GM19397 (cell line): ENCODE measurements around the gene RFTN1.

Experiments used
- ATAC-seq: cut with Tn5 transposase; IDR thresholded peaks from one replicate; pipeline ENCODE4 v1.9.1; 2021; ENCODE audit warnings: mild to moderate bottlenecking, moderate library complexity; ENCODE audit not compliant: unreplicated experiment

The RFTN1 gene

GRCh38 chr3:16290007-16290826 is 223.3 kb downstream of the RFTN1 start:
- no peak for ATAC-seq

- no peak for ATAC-seq
Observed at GRCh38 chr3:16289144-16289889, 224.2 kb downstream of the RFTN1 start.

DNA sequence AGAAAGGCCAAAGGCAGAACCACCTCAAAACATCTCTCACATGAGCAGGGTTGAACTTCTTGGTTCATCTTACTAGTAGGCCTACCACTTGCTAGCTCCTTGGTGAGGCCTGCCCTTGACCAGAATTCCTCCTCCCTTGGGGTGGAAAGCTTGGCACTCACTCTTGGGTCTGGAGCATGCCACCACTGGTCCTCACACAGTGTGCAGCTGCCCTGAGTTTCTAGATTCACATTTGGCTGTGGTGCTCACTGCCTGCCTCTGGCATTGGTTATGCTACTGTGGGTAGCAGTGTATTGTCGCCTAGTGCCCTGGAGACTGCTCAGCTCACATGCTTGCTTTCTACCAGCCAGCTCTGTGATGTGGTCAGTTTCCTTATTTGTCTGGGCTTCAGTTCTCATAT is 224.8 kb downstream of the RFTN1 start:
- ATAC-seq, result no peak

DNA sequence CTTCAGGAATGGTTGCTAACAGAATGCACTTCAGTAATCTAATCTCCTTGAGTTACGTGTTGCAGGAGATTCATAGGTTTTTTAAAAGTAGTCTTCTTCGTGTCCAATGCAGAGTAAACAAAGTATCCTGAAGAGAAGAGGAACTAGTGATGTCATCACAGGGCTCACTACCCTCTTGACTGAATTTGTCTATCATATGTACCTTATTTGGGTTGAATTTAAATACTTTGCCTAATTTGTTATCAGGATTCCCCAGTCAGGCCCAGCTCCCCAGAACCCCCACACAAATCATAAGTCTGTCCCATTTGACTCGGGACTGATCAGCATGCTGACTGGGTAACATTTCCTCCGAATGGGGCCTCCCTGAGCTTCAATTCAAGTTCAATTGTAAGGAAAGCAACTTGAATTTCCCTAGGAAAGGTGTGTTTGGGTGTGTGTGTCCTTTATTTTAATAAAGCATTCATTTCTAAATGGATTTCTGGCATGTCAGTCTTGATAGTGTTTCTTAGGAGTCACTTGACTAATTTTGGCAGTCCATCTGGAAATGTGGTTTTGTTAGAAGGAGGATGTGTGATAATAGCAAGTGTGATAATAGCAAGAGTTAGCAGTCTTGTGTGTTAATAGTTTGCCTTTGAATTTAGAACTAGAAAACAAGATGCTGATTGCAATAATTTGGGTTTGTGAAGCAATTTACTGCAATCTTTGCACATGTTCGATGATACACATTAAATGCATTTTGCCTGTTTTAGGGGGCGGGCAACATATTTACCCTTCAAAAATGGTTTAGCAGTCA is 226.6 kb downstream of the RFTN1 start:
- ATAC-seq, result no peak

- ATAC-seq, result peak; percentile 75
Observed at GRCh38 chr3:16286161-16286560, 227.3 kb downstream of the RFTN1 start.

GRCh38 chr3:16284633-16285032 is 228.9 kb downstream of the RFTN1 start:
- no peak for ATAC-seq

DNA sequence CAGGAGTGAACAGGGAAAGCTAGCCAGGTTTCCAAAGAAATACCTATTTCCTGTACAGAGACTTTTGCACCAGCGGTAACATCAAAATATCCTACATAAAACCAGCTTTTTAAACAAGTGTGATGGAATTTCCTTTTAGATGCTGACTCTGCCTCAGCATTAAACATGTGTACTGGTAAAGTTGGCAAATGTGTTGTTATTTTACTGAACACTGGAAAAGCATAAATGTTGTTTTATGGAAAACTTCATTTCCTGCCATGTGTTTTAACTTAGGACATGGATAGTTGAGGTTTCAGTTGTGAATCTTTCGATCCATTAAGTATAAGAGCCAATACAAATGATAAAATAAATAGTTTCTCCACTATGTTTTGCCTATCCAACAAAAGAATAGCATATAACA is 232.8 kb downstream of the RFTN1 start:
- no peak for ATAC-seq

DNA sequence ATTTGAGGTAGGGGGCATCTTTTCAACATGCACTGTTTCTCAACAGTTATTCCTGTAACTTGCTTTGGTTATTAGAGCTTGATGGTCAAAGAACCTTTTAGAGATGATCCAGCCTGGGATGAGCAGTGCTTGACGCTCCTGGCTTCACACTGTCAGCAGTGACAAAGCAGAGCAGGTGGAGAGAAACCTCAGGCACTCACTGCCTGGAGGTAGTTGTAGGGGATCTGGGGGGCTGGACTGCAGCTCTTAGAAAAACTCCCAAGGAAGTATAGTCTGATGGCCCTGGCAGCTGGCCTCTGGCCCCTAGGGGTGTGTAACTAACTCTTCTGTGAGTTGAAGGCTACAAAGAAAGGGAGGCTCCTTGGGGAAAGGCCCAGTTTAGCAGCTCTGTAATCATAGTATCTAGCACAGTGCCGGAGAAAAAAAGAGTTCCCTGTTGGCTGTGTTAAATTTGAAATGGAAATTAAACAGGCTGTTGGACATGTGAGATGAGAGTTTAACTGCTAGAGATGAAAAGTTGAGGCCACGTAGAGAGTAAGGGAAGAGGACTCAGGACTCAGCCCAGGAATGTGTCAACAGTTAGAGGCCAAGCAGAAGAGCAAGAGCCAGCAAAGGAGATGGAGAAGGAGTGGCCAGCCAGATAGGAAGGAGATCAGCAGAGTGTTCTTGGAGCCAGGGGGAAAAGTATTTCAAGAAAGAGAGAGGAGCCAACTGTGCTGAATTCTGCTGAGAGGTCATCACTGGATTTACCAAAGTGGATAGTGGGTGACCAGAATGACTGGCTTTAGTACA is 234.3 kb downstream of the RFTN1 start:
- no peak for ATAC-seq

DNA sequence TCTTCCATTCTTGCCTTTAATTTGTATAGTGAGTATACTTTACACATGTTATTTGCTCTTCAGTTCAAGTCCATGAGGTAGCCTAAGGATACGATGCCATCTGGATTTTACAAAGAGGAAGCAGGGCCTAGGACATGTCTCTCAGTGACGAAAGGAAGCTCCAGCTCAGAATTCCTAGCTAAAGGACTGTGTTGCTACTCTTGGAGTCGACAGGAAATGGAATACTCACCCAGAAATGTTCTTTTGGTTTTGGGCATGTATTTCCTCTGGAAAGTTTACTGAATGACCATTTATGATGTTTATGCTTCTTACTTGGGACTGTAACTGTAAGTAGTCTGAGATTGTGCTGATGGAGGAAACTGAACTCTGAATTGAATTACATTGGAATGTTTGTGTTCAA is 236.0 kb downstream of the RFTN1 start:
- no peak for ATAC-seq

- ATAC-seq, result no peak
Observed at GRCh38 chr3:16273867-16274266, 239.6 kb downstream of the RFTN1 start.

GRCh38 chr3:16272588-16272987 is 240.9 kb downstream of the RFTN1 start:
- ATAC-seq, result no peak

DNA sequence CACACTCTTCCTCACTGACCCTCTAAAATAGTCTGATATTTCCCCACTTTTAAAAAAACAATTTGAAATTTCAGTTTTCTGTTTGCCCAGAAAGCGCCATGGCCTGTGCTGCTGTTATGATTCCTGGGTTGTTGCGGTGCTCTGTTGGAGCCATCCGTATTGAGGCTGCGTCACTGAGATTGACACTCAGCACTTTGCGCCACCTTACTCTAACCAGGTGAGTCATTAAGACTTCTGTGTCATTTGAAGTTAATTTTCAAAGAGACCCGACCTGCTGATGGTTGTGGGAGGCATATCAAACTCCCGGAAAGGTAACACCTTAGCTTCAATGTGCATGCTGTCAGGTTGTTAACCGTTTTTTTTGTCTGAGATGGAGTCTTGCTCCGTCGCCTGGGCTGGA is 242.6 kb downstream of the RFTN1 start:
- ATAC-seq, result no peak

DNA sequence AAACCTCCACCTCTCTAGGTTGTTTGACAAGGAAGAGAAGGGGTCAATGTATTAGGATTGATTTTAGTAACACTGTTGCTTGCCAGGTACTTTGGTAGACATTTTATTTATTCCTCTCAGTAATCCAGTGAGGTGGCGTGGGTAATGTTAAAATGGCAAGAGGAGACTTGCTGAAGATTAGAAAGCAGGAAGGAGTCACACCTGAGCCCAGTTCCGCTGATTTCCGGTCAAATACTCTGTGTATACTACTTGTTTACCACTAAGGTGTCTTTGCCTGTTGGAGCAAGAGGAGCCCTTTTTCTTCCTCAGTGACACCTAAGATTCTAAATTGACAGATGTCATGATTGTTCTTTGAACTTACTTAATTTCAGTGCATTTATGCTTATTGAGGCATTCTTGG is 246.8 kb downstream of the RFTN1 start:
- ATAC-seq, result no peak
